ENCODE results near the gene FAM169A. TPM values are rescaled to one million over a fixed set of nuclear protein-coding genes. Genes with fewer than 3 reads are reported as not detected.

The FAM169A gene
- total RNA-seq, 1 experiment from 2014 or later: 37.6 TPM

DNA sequence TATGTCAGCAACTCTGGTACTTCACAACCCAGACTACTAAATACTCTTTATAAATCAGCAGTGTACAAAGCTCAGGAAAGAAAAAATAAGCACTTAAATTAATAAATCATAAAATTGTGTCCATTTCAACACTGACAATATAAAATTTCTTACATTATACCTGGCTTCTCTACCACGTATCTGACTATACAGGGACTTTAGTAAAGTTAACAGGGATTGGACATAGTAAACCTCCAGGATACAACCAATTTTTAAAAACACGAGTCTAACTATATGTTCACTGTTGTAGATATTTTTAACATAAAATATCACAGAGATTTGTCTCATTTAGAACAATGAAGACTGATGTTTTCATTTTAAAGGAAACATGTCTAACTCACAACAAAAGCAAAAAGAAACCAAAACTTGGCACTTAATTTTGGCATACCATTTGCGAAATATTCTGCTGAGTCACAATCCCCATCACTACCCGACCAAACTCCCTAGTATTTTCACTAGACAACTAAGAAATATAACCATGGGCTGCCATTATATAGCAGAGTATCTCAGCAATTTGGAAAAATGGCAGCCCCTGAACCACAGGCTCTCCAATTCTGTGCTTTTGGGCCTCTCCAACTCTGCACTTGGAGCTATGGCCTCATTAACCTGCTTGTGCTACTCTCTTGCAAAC is 14.4 kb downstream of the FAM169A start:
- no peaks in the 10 kb centered on the region for H3K36me3 ChIP-seq (replicated peaks; ENCODE audit: control insufficient read depth, insufficient read depth, low read length)
- H3K27me3 ChIP-seq (ENCODE audit: control insufficient read depth, insufficient read depth, low read length): no peaks in the 10 kb centered on the region
- no peak for DNase-seq
- H3K4me3 ChIP-seq (ENCODE audit: insufficient read depth, low read depth, low read length): no peak overlapping the region

- Histone ChIP-seq H3K27me3 (ENCODE audit: control insufficient read depth, insufficient read depth, low read length) (no peaks in the 10 kb centered on the region), H3K4me3 (ENCODE audit: insufficient read depth, low read depth, low read length) (no peak overlapping the region), H3K36me3 (replicated peaks; ENCODE audit: control insufficient read depth, insufficient read depth, low read length) (no peaks in the 10 kb centered on the region)
- no peak for DNase-seq
These were observed 15.3 kb downstream of the FAM169A start for GRCh38 chr5:74850789-74851425.

DNA sequence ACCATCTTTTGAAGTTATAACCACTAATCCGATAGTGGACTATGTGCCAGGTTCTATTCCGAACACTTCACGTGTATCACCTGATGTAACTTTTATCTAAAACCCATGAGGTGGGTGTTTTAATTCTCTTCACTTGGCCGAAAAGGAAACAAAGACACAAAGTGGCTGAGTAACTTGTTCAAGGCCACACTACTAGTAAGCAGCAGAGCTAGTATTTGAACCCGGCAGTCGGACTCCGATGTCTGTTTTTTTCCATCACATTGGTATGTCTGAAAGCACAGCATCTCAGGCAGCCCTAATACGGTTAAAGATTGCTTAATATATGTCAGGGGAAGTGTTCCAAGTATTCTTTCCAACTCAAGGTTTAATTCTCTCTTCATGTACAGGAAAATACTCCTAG is 16.2 kb downstream of the FAM169A start:
- no peaks in the 10 kb centered on the region for H3K27me3 ChIP-seq (ENCODE audit: control insufficient read depth, insufficient read depth, low read length)
- H3K36me3 ChIP-seq (replicated peaks; ENCODE audit: control insufficient read depth, insufficient read depth, low read length): no peaks in the 10 kb centered on the region
- no peak overlapping the region for H3K4me3 ChIP-seq (ENCODE audit: insufficient read depth, low read depth, low read length)
- DNase-seq: no peak

GRCh38 chr5:74848553-74849025 is 17.6 kb downstream of the FAM169A start:
- no peak overlapping the region for H3K4me3 ChIP-seq (ENCODE audit: insufficient read depth, low read depth, low read length)
- no peaks in the 10 kb centered on the region for H3K36me3 ChIP-seq (replicated peaks; ENCODE audit: control insufficient read depth, insufficient read depth, low read length)
- H3K27me3 ChIP-seq (ENCODE audit: control insufficient read depth, insufficient read depth, low read length): no peaks in the 10 kb centered on the region
- DNase-seq: no peak

DNA sequence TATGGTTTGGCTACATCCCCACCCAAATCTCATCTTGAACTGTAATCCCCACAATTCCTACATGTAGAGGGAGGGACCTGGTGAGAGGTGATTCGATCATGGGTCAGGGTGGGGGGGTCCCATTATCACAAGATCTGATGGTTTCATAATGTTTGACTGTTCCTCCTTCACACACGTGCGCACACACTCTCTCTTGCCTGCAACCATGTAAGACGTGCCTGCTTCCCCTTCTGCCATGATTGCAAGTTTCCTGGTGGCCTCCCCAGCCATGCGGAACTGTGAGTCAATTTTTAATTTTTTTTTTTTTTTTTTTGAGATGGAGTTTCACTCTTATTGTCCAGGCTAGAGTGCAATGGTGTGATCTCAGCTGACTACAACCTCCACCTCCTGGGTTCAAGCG is 27.0 kb downstream of the FAM169A start:
- H3K27me3 ChIP-seq (ENCODE audit: control insufficient read depth, insufficient read depth, low read length): no peaks in the 10 kb centered on the region
- H3K4me3 ChIP-seq (ENCODE audit: insufficient read depth, low read depth, low read length): no peak overlapping the region
- DNase-seq: no peak
- peaks cover 8% of the 10 kb centered on the region for H3K36me3 ChIP-seq (replicated peaks; ENCODE audit: control insufficient read depth, insufficient read depth, low read length)

GRCh38 chr5:74838262-74838661 is 27.9 kb downstream of the FAM169A start:
- Histone ChIP-seq H3K4me3 (ENCODE audit: insufficient read depth, low read depth, low read length) (no peak overlapping the region), H3K27me3 (ENCODE audit: control insufficient read depth, insufficient read depth, low read length) (no peaks in the 10 kb centered on the region), H3K36me3 (replicated peaks; ENCODE audit: control insufficient read depth, insufficient read depth, low read length) (peaks cover 9% of the 10 kb centered on the region)
- DNase-seq: no peak

GRCh38 chr5:74837115-74837514 is 29.1 kb downstream of the FAM169A start:
- H3K4me3 ChIP-seq (ENCODE audit: insufficient read depth, low read depth, low read length): no peak overlapping the region
- DNase-seq: no peak
- H3K27me3 ChIP-seq (ENCODE audit: control insufficient read depth, insufficient read depth, low read length): no peaks in the 10 kb centered on the region
- peaks cover 9% of the 10 kb centered on the region for H3K36me3 ChIP-seq (replicated peaks; ENCODE audit: control insufficient read depth, insufficient read depth, low read length)

- no peak for DNase-seq
- Histone ChIP-seq H3K27me3 (ENCODE audit: control insufficient read depth, insufficient read depth, low read length) (no peaks in the 10 kb centered on the region), H3K36me3 (replicated peaks; ENCODE audit: control insufficient read depth, insufficient read depth, low read length) (peaks cover 7% of the 10 kb centered on the region; the same call in 1 of the 2 replicates), H3K4me3 (ENCODE audit: insufficient read depth, low read depth, low read length) (no peak overlapping the region)
These were observed 32.5 kb downstream of the FAM169A start for GRCh38 chr5:74833537-74834266.

DNA sequence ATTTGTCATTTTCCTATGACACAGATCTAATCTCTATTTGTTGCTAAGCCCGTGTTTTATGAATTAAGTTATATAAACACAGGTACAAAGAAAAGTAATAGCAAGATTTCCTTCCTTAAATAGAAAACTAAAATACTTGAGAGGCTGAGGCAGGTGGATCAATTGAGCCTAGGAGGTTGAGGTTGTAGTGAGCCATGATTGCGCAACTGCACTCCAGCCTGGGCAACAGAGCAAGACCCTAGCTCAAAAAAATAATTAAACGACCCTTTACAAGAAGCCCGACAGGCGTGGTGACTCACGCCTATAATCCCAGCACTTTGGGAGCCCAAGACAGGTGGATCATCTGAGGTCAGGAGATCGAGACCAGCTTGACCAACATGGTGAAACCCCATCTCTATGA is 36.8 kb downstream of the FAM169A start:
- no peak overlapping the region for H3K4me3 ChIP-seq (ENCODE audit: insufficient read depth, low read depth, low read length)
- no peaks in the 10 kb centered on the region for H3K27me3 ChIP-seq (ENCODE audit: control insufficient read depth, insufficient read depth, low read length)
- DNase-seq: no peak
- peaks cover 3% of the 10 kb centered on the region; the same call in 1 of the 2 replicates for H3K36me3 ChIP-seq (replicated peaks; ENCODE audit: control insufficient read depth, insufficient read depth, low read length)

- no peak overlapping the region for H3K4me3 ChIP-seq (ENCODE audit: insufficient read depth, low read depth, low read length)
- H3K36me3 ChIP-seq (replicated peaks; ENCODE audit: control insufficient read depth, insufficient read depth, low read length): peaks cover 6% of the 10 kb centered on the region
- H3K27me3 ChIP-seq (ENCODE audit: control insufficient read depth, insufficient read depth, low read length): no peaks in the 10 kb centered on the region
- no peak for DNase-seq
These were observed 43.9 kb downstream of the FAM169A start for GRCh38 chr5:74822288-74822687.

DNA sequence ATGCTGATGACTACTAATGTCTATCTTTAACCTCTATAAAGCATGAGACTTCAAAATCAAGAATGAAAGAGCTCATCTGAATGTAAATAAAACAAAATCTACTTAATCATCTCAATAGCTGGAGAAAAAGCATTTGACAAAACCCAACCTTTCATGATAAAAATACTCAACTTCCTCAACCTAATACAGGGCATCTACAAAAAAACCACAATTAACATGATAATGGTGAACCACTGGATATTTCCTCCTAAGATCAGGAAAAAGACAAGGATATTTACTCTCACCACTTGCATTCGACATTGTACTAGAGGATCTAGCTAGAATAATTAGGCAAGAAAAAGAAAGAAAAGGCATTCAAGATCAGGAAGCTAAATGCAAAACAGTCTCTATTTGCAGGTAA is 49.3 kb downstream of the FAM169A start:
- Histone ChIP-seq H3K4me3 (ENCODE audit: insufficient read depth, low read depth, low read length) (no peak overlapping the region), H3K36me3 (replicated peaks; ENCODE audit: control insufficient read depth, insufficient read depth, low read length) (peaks cover 3% of the 10 kb centered on the region), H3K27me3 (ENCODE audit: control insufficient read depth, insufficient read depth, low read length) (no peaks in the 10 kb centered on the region)
- DNase-seq: no peak

DNA sequence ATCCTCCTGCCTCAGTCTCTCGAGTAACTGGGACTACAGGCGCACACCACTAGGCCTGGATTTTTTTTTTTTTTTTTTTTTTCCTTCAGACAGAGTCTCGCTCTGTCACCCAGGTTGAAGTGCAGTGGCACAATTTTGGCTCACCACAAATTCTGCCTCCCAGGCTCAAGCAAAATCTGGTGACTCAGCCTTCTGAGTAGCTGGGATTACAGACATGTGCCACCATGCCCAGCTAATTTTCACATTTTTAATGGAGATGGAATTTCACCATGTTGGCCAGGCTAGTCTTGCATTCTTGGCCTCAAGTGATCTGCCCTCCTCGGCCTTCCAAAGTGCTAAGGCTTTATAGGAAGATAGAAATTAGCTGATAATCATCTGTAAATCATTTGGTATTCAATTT is 55.3 kb downstream of the FAM169A start:
- no peak for DNase-seq
- no peaks in the 10 kb centered on the region for H3K27me3 ChIP-seq (ENCODE audit: control insufficient read depth, insufficient read depth, low read length)

GRCh38 chr5:74801941-74802340 is 64.2 kb downstream of the FAM169A start:
- H3K36me3 ChIP-seq (replicated peaks; ENCODE audit: control insufficient read depth, insufficient read depth, low read length): peaks cover 17% of the 10 kb centered on the region

More for the DNA sequence above, 55.3 kb downstream of the FAM169A start:
- peaks cover 2% of the 10 kb centered on the region; the same call in 1 of the 2 replicates for H3K36me3 ChIP-seq (replicated peaks; ENCODE audit: control insufficient read depth, insufficient read depth, low read length)
- H3K4me3 ChIP-seq (ENCODE audit: insufficient read depth, low read depth, low read length): no peak overlapping the region

DNA sequence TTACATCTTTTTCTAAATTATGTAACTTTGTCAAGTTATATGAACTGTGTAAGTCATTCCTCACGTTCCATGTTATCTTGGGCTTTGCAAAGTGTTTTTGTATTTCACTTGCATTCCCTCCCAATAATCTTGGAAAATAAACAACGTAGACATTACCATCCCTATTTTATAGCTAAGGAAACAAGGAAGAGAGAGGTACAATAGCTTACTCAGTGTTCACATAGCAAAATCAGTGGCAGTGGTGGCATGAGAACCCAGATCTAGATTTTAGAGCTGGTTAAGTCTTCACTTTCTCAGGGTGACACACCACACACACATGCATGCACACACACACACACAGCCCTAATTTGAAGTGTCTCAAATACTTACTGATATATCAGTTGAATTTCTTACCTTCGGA is 65.0 kb downstream of the FAM169A start:
- Histone ChIP-seq H3K27me3 (ENCODE audit: control insufficient read depth, insufficient read depth, low read length) (no peaks in the 10 kb centered on the region), H3K4me3 (ENCODE audit: insufficient read depth, low read depth, low read length) (no peak overlapping the region), H3K36me3 (replicated peaks; ENCODE audit: control insufficient read depth, insufficient read depth, low read length) (peaks cover 19% of the 10 kb centered on the region)
- no peak for DNase-seq

More at GRCh38 chr5:74801941-74802340, 64.2 kb downstream of the FAM169A start:
- no peaks in the 10 kb centered on the region for H3K27me3 ChIP-seq (ENCODE audit: control insufficient read depth, insufficient read depth, low read length)
- DNase-seq: no peak
- H3K4me3 ChIP-seq (ENCODE audit: insufficient read depth, low read depth, low read length): no peak overlapping the region

All from H7 (cell line).